Measurements from ENCODE around the gene CACNG7. TPM values are rescaled to one million over a fixed set of nuclear protein-coding genes. Genes with fewer than 3 reads are reported as not detected.

CACNG7 gene
- total RNA-seq, 4 donors from 2014 or later, result not detected

GRCh38 chr19:53881482-53882390, 27.3 kb upstream of the CACNG7 start, which contains the start of gene PRKCG:
Gene PRKCG, plus strand, starts transcription at chr19:53882197. Its CDS starts 298 bp downstream, at chr19:53882495.
- H3K4me3 ChIP-seq (ENCODE audit: low read depth, poor library complexity, severe bottlenecking), result no peak within 1 kb of the TSS
- TF ChIP-seq CTCF (IDR thresholded peaks at IDR 0.05), result no peak
- no peak for DNase-seq (ENCODE audit: low spot score in 2 of 2)
- 2 to 3% methylated on average over 47 to 49 of the region's 49 CpGs for WGBS, 2 donors
- intact Hi-C loops (cut with DNase I; ENCODE audit: low total_unique reads), result no loop called here

GRCh38 chr19:53882391-53883050, 26.6 kb upstream of the CACNG7 start:
- intact Hi-C loops (cut with DNase I; ENCODE audit: low total_unique reads), result no loop called here
- 3 to 4% methylated on average over 18 of the region's 18 CpGs for WGBS, 2 donors
- H3K4me3 ChIP-seq (ENCODE audit: low read depth, poor library complexity, severe bottlenecking), result no peak overlapping the region
- DNase-seq (ENCODE audit: low spot score in 2 of 2), result no peak
- TF ChIP-seq CTCF (IDR thresholded peaks at IDR 0.05) (no peak), POLR2A (IDR thresholded peaks at IDR 0.05) (no peak)

GRCh38 chr19:53883231-53883661, 25.8 kb upstream of the CACNG7 start:
- TF ChIP-seq CTCF (IDR thresholded peaks at IDR 0.05) (no peak), POLR2A (IDR thresholded peaks at IDR 0.05) (no peak)
- no peak overlapping the region for H3K4me3 ChIP-seq (ENCODE audit: low read depth, poor library complexity, severe bottlenecking)
- intact Hi-C loops (cut with DNase I; ENCODE audit: low total_unique reads), result no loop called here
- DNase-seq (ENCODE audit: low spot score in 2 of 2), result no peak
- whole genome bisulfite sequencing, 2 donors, result 2 to 3% methylated on average over 12 to 19 of the region's 19 CpGs

- intact Hi-C loops (cut with DNase I; ENCODE audit: low total_unique reads), result no loop called here
These were observed 25.3 kb upstream of the CACNG7 start for GRCh38 chr19:53883741-53884140.

GRCh38 chr19:53884256-53884655, 24.8 kb upstream of the CACNG7 start:
- no peak for DNase-seq (ENCODE audit: low spot score in 2 of 2)
- H3K4me3 ChIP-seq (ENCODE audit: low read depth, poor library complexity, severe bottlenecking), result no peak overlapping the region
- intact Hi-C loops (cut with DNase I; ENCODE audit: low total_unique reads), result no loop called here
- WGBS, 2 donors, result 23 to 28% methylated on average over 12 of the region's 12 CpGs
- TF ChIP-seq POLR2A (IDR thresholded peaks at IDR 0.05), result no peak
- no peak for TF ChIP-seq CTCF (IDR thresholded peaks at IDR 0.05)

More at GRCh38 chr19:53883741-53884140, 25.3 kb upstream of the CACNG7 start:
- H3K4me3 ChIP-seq (ENCODE audit: low read depth, poor library complexity, severe bottlenecking), result no peak overlapping the region
- no peak for DNase-seq (ENCODE audit: low spot score in 2 of 2)
- WGBS, 2 donors, result 26 to 27% methylated on average over 11 of the region's 11 CpGs
- no peak for TF ChIP-seq POLR2A (IDR thresholded peaks at IDR 0.05)
- no peak for TF ChIP-seq CTCF (IDR thresholded peaks at IDR 0.05)

Data from lower leg skin (tissue), 4 donors.